ENCODE results near the gene GRM2. TPM values are rescaled to one million over a fixed set of nuclear protein-coding genes. Genes with fewer than 3 reads are reported as not detected.

GRM2 gene
- total RNA-seq, 1 experiment from 2014 or later = 3.7 TPM

DNA sequence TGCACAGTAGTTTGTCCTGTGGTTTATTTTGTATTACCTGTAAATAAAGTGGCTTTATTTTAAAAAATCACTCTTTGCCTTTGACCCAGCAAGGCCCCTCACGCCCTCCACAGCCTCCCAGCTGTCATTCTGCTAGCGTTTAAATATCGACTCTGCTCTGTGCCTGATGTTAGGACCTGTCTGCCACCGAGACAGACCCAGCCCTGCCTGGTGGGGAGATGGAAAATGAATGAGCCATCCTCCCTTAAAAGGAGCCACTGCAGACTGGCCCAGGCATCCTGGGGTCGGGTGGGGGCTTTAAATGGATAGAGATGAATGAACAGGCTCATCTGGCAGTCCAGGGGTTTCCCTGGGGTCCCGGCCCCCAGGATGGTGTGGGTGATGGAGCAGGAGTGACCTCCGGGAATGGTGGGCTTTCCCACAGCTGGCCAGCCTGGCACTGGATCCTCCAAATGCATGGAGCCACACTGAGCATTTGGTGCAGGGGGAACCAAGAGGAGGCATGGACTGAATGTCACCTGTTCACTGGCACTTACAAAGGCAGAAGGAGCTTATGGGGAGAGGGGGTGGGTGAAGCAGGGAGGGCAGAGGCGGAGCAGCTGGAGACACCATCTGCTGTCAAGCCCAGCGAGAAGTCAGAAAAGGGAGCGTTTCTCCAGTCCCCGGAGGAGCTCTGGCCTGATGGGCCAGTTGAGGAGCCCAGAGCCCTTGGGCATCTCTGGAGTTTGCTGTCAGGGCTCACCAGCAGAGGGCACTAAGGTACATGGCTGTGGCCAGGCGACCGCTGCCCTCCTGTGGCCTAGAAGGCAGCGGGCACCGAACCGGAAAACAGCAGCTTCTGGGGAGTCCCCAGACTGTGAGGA lies 11.9 kb downstream of the GRM2 start (continued):
- TF ChIP-seq SP1 (CRISPR knock-in tag; conservative IDR thresholded peaks at IDR 0.05) (0 out of 2 replicates have a peak, but pooled peaks have one; percentile 37), FOXJ3 (CRISPR knock-in tag; IDR thresholded peaks at IDR 0.05; ENCODE audit: borderline replicate concordance) (no peak), ZNF138 (CRISPR knock-in tag; conservative IDR thresholded peaks at IDR 0.05) (no peak), SMAD3 (CRISPR knock-in tag; IDR thresholded peaks at IDR 0.05; ENCODE audit: borderline replicate concordance) (no peak), JUN (CRISPR knock-in tag; IDR thresholded peaks at IDR 0.05) (no peak), CBFB (CRISPR knock-in tag; IDR thresholded peaks at IDR 0.05; ENCODE audit: low read depth) (no peak), MYBL2 (CRISPR knock-in tag; IDR thresholded peaks at IDR 0.05) (no peak), TCF7 (CRISPR knock-in tag; IDR thresholded peaks at IDR 0.05; ENCODE audit: low read depth) (no peak), JAZF1 (CRISPR knock-in tag; IDR thresholded peaks at IDR 0.05) (no peak), ATF1 (CRISPR knock-in tag; IDR thresholded peaks at IDR 0.05) (no peak), PRRX2 (CRISPR knock-in tag; IDR thresholded peaks at IDR 0.05) (no peak), TEAD1 (CRISPR knock-in tag; IDR thresholded peaks at IDR 0.05) (no peak), EMX1 (CRISPR knock-in tag; IDR thresholded peaks at IDR 0.05) (no peak), KAT7 (CRISPR knock-in tag; IDR thresholded peaks at IDR 0.05; ENCODE audit: borderline replicate concordance) (no peak), ZNF423 (CRISPR knock-in tag; IDR thresholded peaks at IDR 0.05) (no peak), OVOL2 (CRISPR knock-in tag; IDR thresholded peaks at IDR 0.05; ENCODE audit: borderline replicate concordance) (no peak), RORB (CRISPR knock-in tag; IDR thresholded peaks at IDR 0.05) (no peak), ZNF232 (CRISPR knock-in tag; IDR thresholded peaks at IDR 0.05) (no peak)
- TF ChIP-seq, protein P1, sequence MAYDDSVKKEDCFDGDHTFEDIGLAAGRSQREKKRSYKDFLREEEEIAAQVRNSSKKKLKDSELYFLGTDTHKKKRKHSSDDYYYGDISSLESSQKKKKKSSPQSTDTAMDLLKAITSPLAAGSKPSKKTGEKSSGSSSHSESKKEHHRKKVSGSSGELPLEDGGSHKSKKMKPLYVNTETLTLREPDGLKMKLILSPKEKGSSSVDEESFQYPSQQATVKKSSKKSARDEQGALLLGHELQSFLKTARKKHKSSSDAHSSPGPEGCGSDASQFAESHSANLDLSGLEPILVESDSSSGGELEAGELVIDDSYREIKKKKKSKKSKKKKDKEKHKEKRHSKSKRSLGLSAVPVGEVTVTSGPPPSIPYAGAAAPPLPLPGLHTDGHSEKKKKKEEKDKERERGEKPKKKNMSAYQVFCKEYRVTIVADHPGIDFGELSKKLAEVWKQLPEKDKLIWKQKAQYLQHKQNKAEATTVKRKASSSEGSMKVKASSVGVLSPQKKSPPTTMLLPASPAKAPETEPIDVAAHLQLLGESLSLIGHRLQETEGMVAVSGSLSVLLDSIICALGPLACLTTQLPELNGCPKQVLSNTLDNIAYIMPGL (CRISPR knock-in tag; IDR thresholded peaks at IDR 0.05) = peak; percentile 65; the same call in 1 of the 2 replicates
- TF ChIP-seq, protein P2, sequence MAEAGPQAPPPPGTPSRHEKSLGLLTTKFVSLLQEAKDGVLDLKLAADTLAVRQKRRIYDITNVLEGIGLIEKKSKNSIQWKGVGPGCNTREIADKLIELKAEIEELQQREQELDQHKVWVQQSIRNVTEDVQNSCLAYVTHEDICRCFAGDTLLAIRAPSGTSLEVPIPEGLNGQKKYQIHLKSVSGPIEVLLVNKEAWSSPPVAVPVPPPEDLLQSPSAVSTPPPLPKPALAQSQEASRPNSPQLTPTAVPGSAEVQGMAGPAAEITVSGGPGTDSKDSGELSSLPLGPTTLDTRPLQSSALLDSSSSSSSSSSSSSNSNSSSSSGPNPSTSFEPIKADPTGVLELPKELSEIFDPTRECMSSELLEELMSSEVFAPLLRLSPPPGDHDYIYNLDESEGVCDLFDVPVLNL (CRISPR knock-in tag; IDR thresholded peaks at IDR 0.05; ENCODE audit: borderline replicate concordance, low read depth) = no peak
- TF ChIP-seq, protein P3, sequence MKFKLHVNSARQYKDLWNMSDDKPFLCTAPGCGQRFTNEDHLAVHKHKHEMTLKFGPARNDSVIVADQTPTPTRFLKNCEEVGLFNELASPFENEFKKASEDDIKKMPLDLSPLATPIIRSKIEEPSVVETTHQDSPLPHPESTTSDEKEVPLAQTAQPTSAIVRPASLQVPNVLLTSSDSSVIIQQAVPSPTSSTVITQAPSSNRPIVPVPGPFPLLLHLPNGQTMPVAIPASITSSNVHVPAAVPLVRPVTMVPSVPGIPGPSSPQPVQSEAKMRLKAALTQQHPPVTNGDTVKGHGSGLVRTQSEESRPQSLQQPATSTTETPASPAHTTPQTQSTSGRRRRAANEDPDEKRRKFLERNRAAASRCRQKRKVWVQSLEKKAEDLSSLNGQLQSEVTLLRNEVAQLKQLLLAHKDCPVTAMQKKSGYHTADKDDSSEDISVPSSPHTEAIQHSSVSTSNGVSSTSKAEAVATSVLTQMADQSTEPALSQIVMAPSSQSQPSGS (CRISPR knock-in tag; IDR thresholded peaks at IDR 0.05; ENCODE audit: borderline replicate concordance, low read depth) = no peak
- TF ChIP-seq, protein P4, sequence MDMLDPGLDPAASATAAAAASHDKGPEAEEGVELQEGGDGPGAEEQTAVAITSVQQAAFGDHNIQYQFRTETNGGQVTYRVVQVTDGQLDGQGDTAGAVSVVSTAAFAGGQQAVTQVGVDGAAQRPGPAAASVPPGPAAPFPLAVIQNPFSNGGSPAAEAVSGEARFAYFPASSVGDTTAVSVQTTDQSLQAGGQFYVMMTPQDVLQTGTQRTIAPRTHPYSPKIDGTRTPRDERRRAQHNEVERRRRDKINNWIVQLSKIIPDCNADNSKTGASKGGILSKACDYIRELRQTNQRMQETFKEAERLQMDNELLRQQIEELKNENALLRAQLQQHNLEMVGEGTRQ (CRISPR knock-in tag; IDR thresholded peaks at IDR 0.05) = no peak
- TF ChIP-seq, protein P5, sequence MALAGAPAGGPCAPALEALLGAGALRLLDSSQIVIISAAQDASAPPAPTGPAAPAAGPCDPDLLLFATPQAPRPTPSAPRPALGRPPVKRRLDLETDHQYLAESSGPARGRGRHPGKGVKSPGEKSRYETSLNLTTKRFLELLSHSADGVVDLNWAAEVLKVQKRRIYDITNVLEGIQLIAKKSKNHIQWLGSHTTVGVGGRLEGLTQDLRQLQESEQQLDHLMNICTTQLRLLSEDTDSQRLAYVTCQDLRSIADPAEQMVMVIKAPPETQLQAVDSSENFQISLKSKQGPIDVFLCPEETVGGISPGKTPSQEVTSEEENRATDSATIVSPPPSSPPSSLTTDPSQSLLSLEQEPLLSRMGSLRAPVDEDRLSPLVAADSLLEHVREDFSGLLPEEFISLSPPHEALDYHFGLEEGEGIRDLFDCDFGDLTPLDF (CRISPR knock-in tag; IDR thresholded peaks at IDR 0.05) = no peak
- TF ChIP-seq, protein P6, sequence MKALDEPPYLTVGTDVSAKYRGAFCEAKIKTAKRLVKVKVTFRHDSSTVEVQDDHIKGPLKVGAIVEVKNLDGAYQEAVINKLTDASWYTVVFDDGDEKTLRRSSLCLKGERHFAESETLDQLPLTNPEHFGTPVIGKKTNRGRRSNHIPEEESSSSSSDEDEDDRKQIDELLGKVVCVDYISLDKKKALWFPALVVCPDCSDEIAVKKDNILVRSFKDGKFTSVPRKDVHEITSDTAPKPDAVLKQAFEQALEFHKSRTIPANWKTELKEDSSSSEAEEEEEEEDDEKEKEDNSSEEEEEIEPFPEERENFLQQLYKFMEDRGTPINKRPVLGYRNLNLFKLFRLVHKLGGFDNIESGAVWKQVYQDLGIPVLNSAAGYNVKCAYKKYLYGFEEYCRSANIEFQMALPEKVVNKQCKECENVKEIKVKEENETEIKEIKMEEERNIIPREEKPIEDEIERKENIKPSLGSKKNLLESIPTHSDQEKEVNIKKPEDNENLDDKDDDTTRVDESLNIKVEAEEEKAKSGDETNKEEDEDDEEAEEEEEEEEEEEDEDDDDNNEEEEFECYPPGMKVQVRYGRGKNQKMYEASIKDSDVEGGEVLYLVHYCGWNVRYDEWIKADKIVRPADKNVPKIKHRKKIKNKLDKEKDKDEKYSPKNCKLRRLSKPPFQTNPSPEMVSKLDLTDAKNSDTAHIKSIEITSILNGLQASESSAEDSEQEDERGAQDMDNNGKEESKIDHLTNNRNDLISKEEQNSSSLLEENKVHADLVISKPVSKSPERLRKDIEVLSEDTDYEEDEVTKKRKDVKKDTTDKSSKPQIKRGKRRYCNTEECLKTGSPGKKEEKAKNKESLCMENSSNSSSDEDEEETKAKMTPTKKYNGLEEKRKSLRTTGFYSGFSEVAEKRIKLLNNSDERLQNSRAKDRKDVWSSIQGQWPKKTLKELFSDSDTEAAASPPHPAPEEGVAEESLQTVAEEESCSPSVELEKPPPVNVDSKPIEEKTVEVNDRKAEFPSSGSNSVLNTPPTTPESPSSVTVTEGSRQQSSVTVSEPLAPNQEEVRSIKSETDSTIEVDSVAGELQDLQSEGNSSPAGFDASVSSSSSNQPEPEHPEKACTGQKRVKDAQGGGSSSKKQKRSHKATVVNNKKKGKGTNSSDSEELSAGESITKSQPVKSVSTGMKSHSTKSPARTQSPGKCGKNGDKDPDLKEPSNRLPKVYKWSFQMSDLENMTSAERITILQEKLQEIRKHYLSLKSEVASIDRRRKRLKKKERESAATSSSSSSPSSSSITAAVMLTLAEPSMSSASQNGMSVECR (CRISPR knock-in tag; IDR thresholded peaks at IDR 0.05; ENCODE audit: borderline replicate concordance) = peak; percentile 26; the same call in 1 of the 2 replicates
- TF ChIP-seq, protein P7, sequence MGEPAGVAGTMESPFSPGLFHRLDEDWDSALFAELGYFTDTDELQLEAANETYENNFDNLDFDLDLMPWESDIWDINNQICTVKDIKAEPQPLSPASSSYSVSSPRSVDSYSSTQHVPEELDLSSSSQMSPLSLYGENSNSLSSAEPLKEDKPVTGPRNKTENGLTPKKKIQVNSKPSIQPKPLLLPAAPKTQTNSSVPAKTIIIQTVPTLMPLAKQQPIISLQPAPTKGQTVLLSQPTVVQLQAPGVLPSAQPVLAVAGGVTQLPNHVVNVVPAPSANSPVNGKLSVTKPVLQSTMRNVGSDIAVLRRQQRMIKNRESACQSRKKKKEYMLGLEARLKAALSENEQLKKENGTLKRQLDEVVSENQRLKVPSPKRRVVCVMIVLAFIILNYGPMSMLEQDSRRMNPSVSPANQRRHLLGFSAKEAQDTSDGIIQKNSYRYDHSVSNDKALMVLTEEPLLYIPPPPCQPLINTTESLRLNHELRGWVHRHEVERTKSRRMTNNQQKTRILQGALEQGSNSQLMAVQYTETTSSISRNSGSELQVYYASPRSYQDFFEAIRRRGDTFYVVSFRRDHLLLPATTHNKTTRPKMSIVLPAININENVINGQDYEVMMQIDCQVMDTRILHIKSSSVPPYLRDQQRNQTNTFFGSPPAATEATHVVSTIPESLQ (CRISPR knock-in tag; IDR thresholded peaks at IDR 0.05) = no peak
